DOHH2 (cell line): Measurements from ENCODE around the gene EDARADD.

Experiments used
- H3F3A ChIP-seq: fragments of 200-600 bp; sonication (generic), shearing (Covaris generic); 2 replicates; pipeline ENCODE4 v1.6.0; 2016; ENCODE audit warnings: antibody characterized with exemption, mild to moderate bottlenecking; ENCODE audit not compliant: control insufficient read depth, insufficient read depth
- H3K27ac ChIP-seq: fragments of 200-600 bp; sonication (generic); 2 replicates; pipeline ENCODE4 v1.5.1; 2014; ENCODE audit warnings: low read depth, mild to moderate bottlenecking, low read length, moderate library complexity
- H3K27me3 ChIP-seq: fragments of 200-600 bp; sonication (generic); 2 replicates; pipeline ENCODE4 v1.6.1; 2014; ENCODE audit warnings: mild to moderate bottlenecking, low read length, mixed read lengths; ENCODE audit not compliant: control insufficient read depth
- H3K36me3 ChIP-seq: fragments of 200-600 bp; sonication (generic); 2 replicates; pipeline ENCODE4 v1.6.1; 2014; ENCODE audit warnings: mild to moderate bottlenecking, low read length, moderate library complexity, mixed read lengths; ENCODE audit not compliant: control insufficient read depth
- H3K4me1 ChIP-seq: fragments of 200-600 bp; sonication (generic); 2 replicates; pipeline ENCODE4 v1.6.1; 2014; ENCODE audit warnings: mild to moderate bottlenecking, low read length, mixed read lengths; ENCODE audit not compliant: control insufficient read depth
- H3K4me2 ChIP-seq: fragments of 200-600 bp; sonication (generic); 2 replicates; pipeline ENCODE4 v1.6.0; 2014; ENCODE audit warnings: mild to moderate bottlenecking, low read length, moderate library complexity
- H3K4me3 ChIP-seq: fragments of 200-600 bp; sonication (generic); 2 replicates; pipeline ENCODE4 v1.5.1; 2014; ENCODE audit warnings: mild to moderate bottlenecking, low read length, mixed read lengths
- H3K79me2 ChIP-seq: fragments of 200-600 bp; sonication (generic); 2 replicates; pipeline ENCODE4 v1.6.1; 2014; ENCODE audit warnings: mild to moderate bottlenecking, low read length, mixed read lengths; ENCODE audit not compliant: control insufficient read depth
- H3K9me2 ChIP-seq: fragments of 200-600 bp; sonication (generic); replicated peaks from 2 replicates; pipeline ENCODE4 v1.6.1; 2014; ENCODE audit warnings: mild to moderate bottlenecking, low read length, mixed read lengths; ENCODE audit not compliant: control insufficient read depth
- H3K9me3 ChIP-seq: fragments of 200-600 bp; sonication (generic); 2 replicates; pipeline ENCODE4 v1.6.1; 2014; ENCODE audit warnings: antibody characterized with exemption, low read length, mixed read lengths; ENCODE audit not compliant: control insufficient read depth, insufficient read depth
- H4K20me1 ChIP-seq: fragments of 200-600 bp; sonication (generic); 2 replicates; pipeline ENCODE4 v1.6.0; 2014; ENCODE audit warnings: low read depth, mild to moderate bottlenecking, antibody characterized with exemption, low read length, moderate library complexity; ENCODE audit not compliant: control insufficient read depth, insufficient read depth
- CTCF ChIP-seq: fragments of 200-600 bp; sonication (generic); IDR thresholded peaks from one replicate; pipeline ENCODE4 v1.5.1; 2014; ENCODE audit warnings: antibody characterized with exemption, mild to moderate bottlenecking, low read depth, low read length; ENCODE audit not compliant: poor library complexity, severe bottlenecking
- EZH2phosphoT487 ChIP-seq: fragments of 200-600 bp; sonication (generic); IDR thresholded peaks from 2 replicates; pipeline ENCODE4 v1.6.1; 2017; ENCODE audit warnings: borderline replicate concordance, mild to moderate bottlenecking, antibody characterized with exemption, low read length, moderate library complexity, mixed read lengths

The EDARADD gene

GRCh38 chr1:236523704-236524141 is 129.6 kb downstream of the EDARADD start, which contains the start of gene LGALS8:
Gene LGALS8 (plus strand): TSS chr1:236523982. CDS start chr1:236526071, 2,089 bp downstream.
- H3F3A ChIP-seq, result peaks cover 8% of the 10 kb centered on the region
- peaks cover 41% of the 10 kb centered on the region for H3K27me3 ChIP-seq
- H3K79me2 ChIP-seq, result no peaks in the 10 kb centered on the region
- no peak for TF ChIP-seq EZH2phosphoT487
- TF ChIP-seq CTCF, result no peak
- peak within 1 kb of the TSS; percentile 91 for H3K4me2 ChIP-seq
- no peaks in the 10 kb centered on the region for H3K9me3 ChIP-seq
- H3K27ac ChIP-seq, result peak within 1 kb of the TSS; percentile 52
- peaks cover 3% of the 10 kb centered on the region; the same call in 1 of the 2 replicates for H3K36me3 ChIP-seq
- peaks cover 12% of the 10 kb centered on the region for H3K4me1 ChIP-seq
- H4K20me1 ChIP-seq, result no peaks in the 10 kb centered on the region
- H3K4me3 ChIP-seq, result peak within 1 kb of the TSS; percentile 94
- H3K9me2 ChIP-seq, result no peaks in the 10 kb centered on the region

- peak overlapping the region; percentile 91 for H3K4me2 ChIP-seq
- no peaks in the 10 kb centered on the region for H3K9me3 ChIP-seq
- H3K27ac ChIP-seq, result peak overlapping the region; percentile 52
- TF ChIP-seq CTCF (no peak), EZH2phosphoT487 (no peak)
- H4K20me1 ChIP-seq, result no peaks in the 10 kb centered on the region
- H3K9me2 ChIP-seq, result no peaks in the 10 kb centered on the region
- H3K4me3 ChIP-seq, result peak overlapping the region; percentile 94
- H3K79me2 ChIP-seq, result no peaks in the 10 kb centered on the region
- H3K27me3 ChIP-seq, result peaks cover 37% of the 10 kb centered on the region
- peaks cover 8% of the 10 kb centered on the region for H3F3A ChIP-seq
- peaks cover 3% of the 10 kb centered on the region; the same call in 1 of the 2 replicates for H3K36me3 ChIP-seq
- H3K4me1 ChIP-seq, result peaks cover 12% of the 10 kb centered on the region
These were observed 130.2 kb downstream of the EDARADD start for GRCh38 chr1:236524142-236524894.

GRCh38 chr1:236524895-236525184 is 130.8 kb downstream of the EDARADD start:
- Histone ChIP-seq H3K4me2 (peak overlapping the region; percentile 91), H3K27ac (peak overlapping the region; percentile 52), H3K36me3 (peaks cover 3% of the 10 kb centered on the region; the same call in 1 of the 2 replicates), H3F3A (peaks cover 8% of the 10 kb centered on the region), H3K4me1 (peaks cover 12% of the 10 kb centered on the region), H3K9me3 (no peaks in the 10 kb centered on the region), H4K20me1 (no peaks in the 10 kb centered on the region), H3K79me2 (no peaks in the 10 kb centered on the region), H3K27me3 (peaks cover 34% of the 10 kb centered on the region), H3K9me2 (no peaks in the 10 kb centered on the region), H3K4me3 (peak overlapping the region; percentile 94)
- TF ChIP-seq CTCF (no peak), EZH2phosphoT487 (no peak)
